CD4-positive, alpha-beta T cell treated with Interleukin-2 at 100 ng/mL for 4 hours (primary cell): ENCODE data around the gene NTM.

Source experiments
- DNase-seq: peaks from one replicate; pipeline ENCODE4 v3.0.0-alpha.2; 2020; ENCODE audit warnings: low spot score

Gene NTM

DNA sequence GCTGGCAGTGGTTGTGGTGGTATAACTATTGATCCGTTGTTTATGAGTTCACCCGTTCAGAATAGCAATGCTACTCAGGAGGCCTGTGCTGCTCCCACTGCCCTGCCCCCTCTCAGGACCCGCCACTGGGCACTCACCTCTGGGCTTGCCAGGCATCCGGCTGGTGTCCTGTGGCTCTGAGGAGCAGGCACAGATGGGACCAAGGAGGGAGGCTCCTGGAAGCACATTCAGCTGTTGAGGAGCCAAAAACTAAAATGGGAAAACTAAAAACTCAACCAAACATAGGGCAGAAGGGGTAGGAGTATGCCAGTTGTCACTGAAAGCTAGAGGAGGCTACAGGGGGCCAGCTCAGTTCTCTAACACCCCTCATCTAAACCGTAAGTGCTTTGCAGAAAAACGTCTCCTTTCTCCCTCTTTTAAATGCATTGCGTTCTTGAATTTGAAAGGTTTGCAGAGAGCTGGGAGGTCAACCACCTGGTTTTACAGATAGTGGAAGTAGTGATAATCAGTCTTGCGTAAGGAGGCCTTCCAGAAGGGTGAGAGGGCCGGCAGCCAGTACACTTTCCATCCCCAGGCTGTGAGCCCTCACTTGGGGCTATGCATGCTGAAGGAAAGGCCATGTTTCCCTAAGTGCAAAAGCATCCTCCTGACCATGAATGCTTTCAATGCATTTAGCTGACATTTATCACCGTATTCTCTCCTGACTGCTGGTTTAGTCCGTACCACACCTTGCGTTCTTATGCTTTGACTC, 547.4 kb downstream of the NTM start:
- DNase-seq, result no peak

GRCh38 chr11:131918663-131919062, 548.2 kb downstream of the NTM start:
- DNase-seq, result no peak

DNA sequence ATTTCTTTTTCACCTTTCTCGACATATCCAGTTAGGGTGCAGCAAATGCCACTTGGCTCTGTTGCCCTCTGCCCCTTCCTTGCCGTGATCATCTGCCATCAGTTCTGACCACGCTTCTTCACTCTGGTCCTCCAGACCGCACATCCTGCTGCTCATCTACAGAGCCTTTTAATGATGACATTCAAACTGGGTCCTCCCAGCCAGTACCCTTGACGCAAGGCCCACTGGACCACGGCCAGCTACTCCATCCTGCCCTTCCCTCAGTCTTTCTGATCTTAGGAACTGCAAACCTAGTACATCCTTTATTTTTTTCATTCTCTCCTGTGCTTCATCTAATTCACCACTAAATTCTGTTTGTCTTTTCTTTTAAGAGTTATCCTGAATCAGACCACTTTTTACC, 551.8 kb downstream of the NTM start:
- no peak for DNase-seq

GRCh38 chr11:131923309-131923708, 552.9 kb downstream of the NTM start:
- DNase-seq, result no peak

GRCh38 chr11:131924001-131924400, 553.6 kb downstream of the NTM start:
- DNase-seq, result no peak

- DNase-seq, result no peak
Measured at GRCh38 chr11:131924457-131925201, 554.2 kb downstream of the NTM start.

DNA sequence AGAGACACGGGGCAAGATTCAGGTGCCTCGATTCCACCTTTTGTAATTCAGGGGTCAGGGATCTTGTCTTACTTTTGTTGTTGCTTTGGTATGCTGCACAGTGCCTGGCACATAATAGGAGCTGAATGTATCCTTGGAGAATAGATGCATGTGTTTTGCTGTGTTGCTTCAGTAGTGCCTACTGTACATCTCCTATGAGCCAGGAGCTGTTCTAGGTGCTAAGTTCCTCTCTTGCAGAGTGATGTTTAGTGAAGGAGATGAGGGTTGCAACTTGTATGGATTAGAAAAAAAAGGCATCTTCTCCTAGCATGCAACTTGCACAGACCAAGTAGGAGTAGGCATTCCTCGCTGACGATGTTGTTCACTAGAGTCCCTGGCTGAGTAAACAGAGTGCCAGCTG, 555.4 kb downstream of the NTM start:
- DNase-seq, result no peak

- no peak for DNase-seq
Measured at GRCh38 chr11:131928992-131929391, 558.6 kb downstream of the NTM start.

GRCh38 chr11:131932584-131933325, 562.3 kb downstream of the NTM start:
- DNase-seq, result no peak

- DNase-seq, result no peak
Measured at GRCh38 chr11:131934006-131934405, 563.6 kb downstream of the NTM start.

DNA sequence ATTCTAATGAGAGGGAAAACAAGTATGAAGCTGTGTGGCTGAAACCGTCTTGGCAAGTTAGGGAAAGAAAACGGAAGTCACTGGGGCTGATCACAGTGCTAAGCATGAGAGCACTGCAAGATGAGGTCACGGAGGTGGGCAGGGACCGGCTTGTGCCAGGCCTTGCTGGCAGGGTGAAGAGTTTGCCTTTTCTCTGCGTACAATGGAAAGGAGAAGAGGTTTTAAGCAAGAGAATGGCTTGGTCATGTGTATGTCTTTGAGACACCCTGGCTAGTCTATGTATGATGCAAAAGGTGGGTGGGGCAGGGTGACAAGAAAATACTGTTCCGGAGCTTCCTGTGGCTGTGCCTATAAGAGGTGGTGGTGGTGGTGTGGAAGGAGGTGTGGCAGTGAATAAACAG, 567.9 kb downstream of the NTM start:
- no peak for DNase-seq

- no peak for DNase-seq
Measured at GRCh38 chr11:131940126-131940525, 569.7 kb downstream of the NTM start.

- DNase-seq, result no peak
Measured at GRCh38 chr11:131942878-131943277, 572.5 kb downstream of the NTM start.

DNA sequence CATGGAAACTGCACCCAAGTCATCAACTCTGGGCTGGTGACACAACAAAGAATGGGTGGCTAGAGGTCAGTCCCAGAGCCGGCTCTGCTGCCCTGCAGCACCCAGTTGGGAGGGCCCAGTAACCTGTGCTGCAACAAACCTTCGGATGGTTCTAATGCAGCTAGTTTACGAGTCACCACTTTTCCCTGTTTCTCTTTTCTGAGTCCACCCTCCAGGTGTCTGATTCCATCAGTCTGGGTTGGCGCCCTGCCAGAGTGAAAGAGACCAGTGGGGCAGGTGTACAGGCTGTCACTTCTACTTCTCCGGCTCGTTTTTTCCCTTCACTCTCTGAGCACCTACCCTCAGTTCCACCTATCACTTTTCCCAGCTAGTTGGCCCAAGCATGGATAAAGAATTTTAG, 572.9 kb downstream of the NTM start:
- no peak for DNase-seq

- no peak for DNase-seq
Measured at GRCh38 chr11:131944736-131945135, 574.3 kb downstream of the NTM start.

DNA sequence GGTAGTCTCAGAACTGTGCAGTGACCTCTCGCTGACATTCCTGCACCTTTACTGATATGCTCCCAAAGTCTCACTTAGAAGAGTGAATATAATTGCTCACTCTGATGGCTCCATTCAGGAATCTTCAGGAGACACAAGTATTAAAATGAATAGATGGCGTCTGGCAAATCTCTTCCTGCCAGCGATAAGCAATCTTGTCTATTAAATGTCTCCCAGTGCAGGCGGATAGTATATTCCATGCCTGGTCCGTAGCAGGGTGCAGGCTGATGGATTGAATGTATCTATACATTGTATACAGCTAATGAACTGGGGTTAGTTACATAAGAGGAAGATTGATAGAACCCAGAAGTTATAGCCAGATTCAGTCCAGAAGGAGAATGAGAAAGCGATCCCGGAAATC, 575.3 kb downstream of the NTM start:
- DNase-seq, result no peak

DNA sequence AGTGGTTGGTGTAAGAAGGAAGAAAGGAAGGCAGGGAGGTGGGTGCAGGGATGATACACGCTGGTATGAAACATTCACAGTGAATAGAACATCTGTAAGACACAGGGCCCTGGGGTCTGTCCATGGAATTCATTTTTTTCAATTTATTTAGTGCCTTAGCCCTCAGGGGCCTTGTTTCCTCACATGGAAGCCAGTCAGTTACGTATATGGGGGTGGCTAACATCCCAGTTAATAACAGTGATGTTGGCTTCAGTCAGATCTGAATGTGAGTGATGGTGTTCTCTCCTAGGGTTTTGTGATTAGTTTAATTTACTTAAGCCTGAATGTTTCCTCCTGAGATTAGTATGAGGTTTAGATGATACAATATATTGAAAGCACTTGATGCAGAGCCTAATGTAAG, 577.1 kb downstream of the NTM start:
- DNase-seq, result no peak

DNA sequence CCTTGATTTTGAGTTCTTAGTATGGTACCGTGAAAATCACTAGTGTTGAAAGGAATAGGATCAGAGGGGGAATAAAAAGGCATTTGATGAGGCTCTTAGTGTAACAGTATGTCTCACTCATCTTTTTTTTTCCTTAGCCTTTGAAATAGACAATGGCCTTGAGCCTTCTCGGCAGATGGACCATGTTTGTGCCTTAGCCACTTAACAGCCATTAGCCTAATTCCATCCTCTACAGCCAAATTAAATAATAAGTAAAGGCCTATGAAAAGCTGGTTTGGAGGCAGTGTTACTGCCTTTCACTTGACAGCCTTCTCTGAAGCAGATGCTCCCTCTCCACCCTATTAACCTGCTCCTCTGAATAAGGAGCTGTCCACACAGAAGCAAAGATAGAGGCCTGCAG, 580.7 kb downstream of the NTM start:
- no peak for DNase-seq

GRCh38 chr11:131954146-131954545, 583.7 kb downstream of the NTM start:
- DNase-seq, result no peak

GRCh38 chr11:131955904-131956303, 585.5 kb downstream of the NTM start:
- DNase-seq, result no peak

GRCh38 chr11:131957201-131957600, 586.8 kb downstream of the NTM start:
- DNase-seq, result no peak

DNA sequence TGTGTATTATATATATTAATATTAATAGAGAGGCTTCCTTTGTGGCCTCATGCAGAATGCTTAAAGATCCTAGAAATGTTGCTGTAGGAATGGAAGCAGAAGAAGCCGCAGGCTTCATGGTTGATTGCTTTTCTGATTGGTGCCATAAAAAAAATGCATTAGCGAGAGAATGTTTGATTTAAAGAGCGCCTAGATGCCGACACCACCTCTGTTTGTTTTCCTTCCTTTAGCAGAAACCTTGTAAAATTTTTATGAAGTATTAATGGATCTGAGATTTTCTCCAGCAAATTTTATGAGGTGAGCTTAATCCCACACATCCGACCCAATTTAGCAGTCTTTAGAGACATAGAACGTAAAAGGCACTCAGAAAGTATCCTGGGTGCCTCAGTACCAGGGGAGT, 587.5 kb downstream of the NTM start:
- no peak for DNase-seq

GRCh38 chr11:131962818-131963217, 592.4 kb downstream of the NTM start:
- no peak for DNase-seq
